Left lung (tissue), 10 donors: Measurements from ENCODE around the gene PPIAL4G. TPM values are rescaled to one million over a fixed set of nuclear protein-coding genes. Genes with fewer than 3 reads are reported as not detected.
A peak's percentile ranks its signal among the peaks of the same experiment; 100 is the strongest.
"Not testable (repeated sequence)": the region's sequence is repeated elsewhere in the genome, so short reads cannot be mapped to it uniquely, and the experiment has no call there.

Experiments
- ATAC-seq: fragments of 200-7000 bp; cut with Tn5 transposase; one replicate; pipeline ENCODE4 v1.9.1; 2020; ENCODE audit warnings: moderate library complexity
- DNase-seq, 4 donors: peaks; one replicate each; pipeline ENCODE4 v3.0.0-alpha.2; 2013 to 2020
- H3K27ac ChIP-seq, 2 donors: fragments of 200-600 bp; sonication (generic) in 1 of 2; one replicate each; pipeline versions ENCODE4 v1.5.0 to v1.8.0; 2020 to 2021
- H3K27me3 ChIP-seq, 2 donors: fragments of 200-600 bp; sonication (generic) in 1 of 2; one replicate each; pipeline versions ENCODE4 v1.5.0 to v1.8.0; 2020 to 2021
- H3K36me3 ChIP-seq, 2 donors: fragments of 200-600 bp; sonication (generic) in 1 of 2; one replicate each; pipeline versions ENCODE4 v1.5.0 to v1.8.0; 2020 to 2021
- H3K4me1 ChIP-seq, 2 donors: fragments of 200-600 bp; one replicate each; pipeline ENCODE4 v1.8.0; 2021
- H3K4me3 ChIP-seq, 2 donors: fragments of 200-600 bp; sonication (generic) in 1 of 2; one replicate each; pipeline versions ENCODE4 v1.5.0 to v1.8.0; 2020 to 2021; ENCODE audit warnings: mild to moderate bottlenecking in 1 of 2
- H3K9me3 ChIP-seq, 2 donors: fragments of 200-600 bp; sonication (generic) in 1 of 2; one replicate each; pipeline versions ENCODE4 v1.5.0 to v1.8.0; 2020 to 2021
- intact Hi-C, 2 donors: fragments of 100-400 bp; cut with DNase I; formaldehyde crosslinking; loops; one replicate each; pipeline versions ENCODE4 v1.11.2 to v1.14.2; 2022
- polyA plus RNA-seq, 6 donors: library from polyadenylated mRNA; unstranded; fragments of 120-200 nt; gene quantifications; one replicate each; pipeline ENCODE4 v1.2.1, GENCODE V29; 2013; ENCODE audit not compliant: insufficient read length in 6 of 6
- total RNA-seq, 2 donors: library from RNA; stranded (reverse); fragmentation: NEBNext Ultra II Directional; extraction: Animal tissue kit (Norgen Biotek cat#: 25700); gene quantifications; one replicate each; pipeline ENCODE4 v1.2.1, GENCODE V29; 2021
- TF ChIP-seq, protein P1 (sequence below), 2 donors: fragments of 200-600 bp; sonication (generic) in 1 of 2; IDR thresholded peaks; one replicate each; pipeline versions ENCODE4 v1.5.0 to v1.8.0; 2021; ENCODE audit warnings: antibody characterized with exemption in 2 of 2
- donor health status: DM: no; HTN: yes; CAD: no.
- donor health status: DM: no; HTN: no; CAD: no.

The PPIAL4G gene
- total and polyA plus RNA-seq, 8 donors: 0.10 to 0.24 (median 0.18) TPM; not detected in 1

DNA sequence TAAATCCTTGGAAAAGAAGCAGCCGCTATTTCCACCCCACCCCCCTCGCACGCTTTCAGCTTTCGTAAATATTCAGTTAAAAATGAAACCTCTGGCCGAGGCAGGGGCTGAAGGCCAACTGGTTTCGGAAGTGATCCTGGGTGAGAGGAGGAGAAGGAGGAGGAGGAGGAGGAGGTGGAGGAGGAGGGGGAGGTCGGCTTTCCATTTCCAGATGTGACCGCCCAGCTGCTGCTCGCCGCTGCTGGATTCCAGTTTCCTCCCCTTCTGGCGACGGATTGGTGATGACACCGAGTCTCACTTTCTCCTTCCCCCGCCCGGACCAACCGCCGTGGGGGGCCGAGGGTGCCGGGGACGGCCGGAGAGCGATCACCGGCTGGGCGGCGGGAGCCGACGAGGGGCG is 23.4 kb downstream of the PPIAL4G start:
- H3K27ac ChIP-seq, H3K36me3 ChIP-seq, H3K27me3 ChIP-seq, intact Hi-C loops, H3K4me1 ChIP-seq, DNase-seq, H3K9me3 ChIP-seq, ATAC-seq: not testable (repeated sequence)
- peak overlapping the region in 1 of 2 donors; percentile 60 for H3K4me3 ChIP-seq

DNA sequence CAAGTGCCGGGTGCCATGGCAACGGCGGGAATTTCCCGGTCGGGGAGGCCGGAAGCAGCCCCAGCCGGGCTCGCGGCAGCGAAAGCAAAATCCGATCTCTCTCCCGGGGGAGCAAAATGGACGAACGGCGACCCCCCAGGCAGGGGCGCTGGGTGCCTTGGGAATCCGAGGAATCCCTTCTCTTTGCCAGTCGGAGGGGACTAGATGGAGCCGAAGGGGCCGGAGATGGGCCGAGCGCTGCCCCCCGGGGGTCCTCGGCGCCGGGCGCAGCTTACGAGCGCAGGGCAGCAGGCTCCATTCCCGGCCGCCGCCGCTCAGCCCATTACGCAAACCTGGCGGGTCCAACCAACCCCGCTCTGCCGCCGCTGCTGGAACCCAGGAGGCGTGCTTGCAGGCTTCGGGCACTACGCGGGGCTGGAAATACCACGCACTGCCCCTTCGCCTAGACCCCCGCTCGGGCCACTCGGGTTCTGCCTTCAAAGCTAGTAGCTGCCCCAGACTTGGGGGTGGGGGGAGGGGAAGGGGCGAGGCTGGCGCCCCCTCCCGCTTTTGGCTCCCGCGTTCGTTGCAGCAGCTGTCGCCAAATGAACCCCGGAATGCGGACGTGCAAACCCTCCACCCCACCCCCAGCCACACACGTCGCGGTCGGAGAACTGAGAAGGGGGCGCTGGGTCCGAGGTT is 24.1 kb downstream of the PPIAL4G start:
- ATAC-seq, intact Hi-C loops, H3K9me3 ChIP-seq: not testable (repeated sequence)

DNA sequence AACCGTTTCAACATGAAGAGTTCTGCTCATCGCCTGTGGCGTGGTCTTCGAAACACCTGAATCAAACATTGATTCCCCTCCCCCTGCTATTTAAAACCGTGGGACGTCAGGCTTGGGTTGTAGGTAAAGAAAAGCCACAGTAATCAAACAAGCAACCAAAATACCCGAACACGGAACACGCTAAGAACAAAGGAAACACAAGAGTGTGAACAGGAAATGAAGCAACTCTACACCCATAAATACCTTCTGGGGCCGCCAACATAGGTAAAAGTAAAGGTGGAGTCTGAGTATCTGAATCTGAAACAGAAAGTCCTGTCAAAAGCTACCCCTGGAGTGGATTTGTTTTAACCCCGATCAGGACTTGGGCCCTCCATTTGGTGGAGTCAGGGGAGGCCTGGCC is 24.7 kb downstream of the PPIAL4G start:
- ATAC-seq, DNase-seq, H3K36me3 ChIP-seq, H3K4me1 ChIP-seq, H3K9me3 ChIP-seq, H3K27me3 ChIP-seq, intact Hi-C loops: not testable (repeated sequence)
- H3K4me3 ChIP-seq: peak overlapping the region; percentile 50 to 60
- peak overlapping the region; percentile 26 to 93 for H3K27ac ChIP-seq

More for the DNA sequence above, 24.1 kb downstream of the PPIAL4G start:
- Histone ChIP-seq H3K27ac (peak overlapping the region; percentile 82 to 93), H3K4me3 (peak overlapping the region; percentile 50 to 60)
- H3K27me3 ChIP-seq, H3K4me1 ChIP-seq, H3K36me3 ChIP-seq: not testable (repeated sequence)
- DNase-seq: peak; percentile 29 to 80 (median 52)

DNA sequence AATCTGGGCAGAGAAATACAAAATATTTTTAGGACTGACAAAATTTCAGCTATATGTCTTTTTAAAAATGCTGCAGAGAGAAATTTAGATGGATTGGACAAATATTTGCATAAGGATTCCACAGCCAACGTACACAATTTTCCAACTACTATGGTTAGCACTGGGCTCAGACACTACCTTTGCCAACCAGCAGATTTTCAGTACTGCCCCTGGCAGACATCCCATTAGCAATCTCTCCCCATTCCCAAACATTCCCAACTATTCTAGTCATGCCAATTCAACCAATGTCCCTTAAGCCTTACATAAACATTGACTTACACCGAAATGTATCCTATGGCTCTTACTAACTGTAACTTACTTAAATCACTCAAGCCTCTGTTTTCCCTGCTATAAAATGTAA is 30.3 kb downstream of the PPIAL4G start:
- H3K36me3 ChIP-seq, intact Hi-C loops, H3K27ac ChIP-seq, H3K27me3 ChIP-seq, ATAC-seq, H3K4me1 ChIP-seq, H3K4me3 ChIP-seq, DNase-seq, H3K9me3 ChIP-seq: not testable (repeated sequence)

DNA sequence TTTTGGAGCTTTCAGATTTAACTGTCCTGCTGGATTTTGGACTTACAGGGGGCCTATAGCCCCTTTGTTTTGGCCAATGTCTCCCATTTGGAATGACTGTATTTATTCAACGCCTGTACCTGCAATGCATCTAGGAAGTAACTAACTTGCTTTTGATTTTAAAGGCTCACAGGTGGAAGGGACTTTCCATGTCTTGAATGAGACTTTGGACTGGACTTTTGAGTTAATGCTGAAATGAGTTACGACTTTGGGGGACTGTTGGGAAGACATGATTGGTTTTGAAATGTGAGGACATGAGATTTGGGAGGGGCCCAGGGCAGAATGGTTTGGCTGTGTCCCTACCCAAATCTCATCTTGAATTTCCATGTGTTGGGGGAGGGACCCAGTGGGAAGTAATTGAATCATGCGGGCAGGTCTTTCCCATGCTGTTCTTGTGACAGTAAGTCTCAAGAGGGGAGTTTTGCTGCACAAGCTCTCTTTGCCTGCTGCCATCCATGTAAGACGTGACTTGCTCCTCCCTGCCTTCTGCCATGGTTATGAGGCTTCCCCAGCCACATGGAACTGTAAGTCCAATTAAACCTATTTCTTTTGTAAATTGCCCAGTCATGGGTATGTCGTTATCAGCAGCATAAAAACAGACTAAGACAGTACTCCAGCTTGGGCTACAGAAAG is 43.3 kb downstream of the PPIAL4G start:
- H3K27me3 ChIP-seq, H3K27ac ChIP-seq, H3K9me3 ChIP-seq, intact Hi-C loops, DNase-seq, H3K4me1 ChIP-seq, H3K4me3 ChIP-seq, H3K36me3 ChIP-seq, ATAC-seq: not testable (repeated sequence)

DNA sequence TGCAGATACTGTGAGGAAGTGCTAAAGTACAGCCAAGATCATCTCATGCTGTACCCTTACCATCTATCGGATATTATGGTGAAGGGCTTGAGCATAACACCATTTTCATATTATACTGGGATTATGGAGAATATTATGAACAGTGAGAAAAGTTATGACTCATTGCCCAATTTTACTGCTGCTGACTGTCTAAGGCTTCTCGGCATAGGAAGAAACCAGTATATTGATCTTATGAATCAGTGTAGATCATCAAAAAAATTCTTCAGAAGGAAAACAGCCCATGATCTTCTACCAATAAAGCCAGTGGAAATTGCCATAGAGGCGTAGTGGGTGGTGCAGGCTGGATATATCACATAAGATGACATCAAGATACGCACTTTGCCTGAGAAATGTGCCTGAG is 47.7 kb downstream of the PPIAL4G start:
- DNase-seq (no peak), ATAC-seq (no peak)
- H3K9me3 ChIP-seq: no peaks in the 10 kb centered on the region
- intact Hi-C loops: no loop called here
- H3K27me3 ChIP-seq: no peaks in the 10 kb centered on the region
- H3K36me3 ChIP-seq: peaks cover 0 to 7% of the 10 kb centered on the region in 2 donors
- no peak overlapping the region for H3K4me3 ChIP-seq
- TF ChIP-seq, protein P1, sequence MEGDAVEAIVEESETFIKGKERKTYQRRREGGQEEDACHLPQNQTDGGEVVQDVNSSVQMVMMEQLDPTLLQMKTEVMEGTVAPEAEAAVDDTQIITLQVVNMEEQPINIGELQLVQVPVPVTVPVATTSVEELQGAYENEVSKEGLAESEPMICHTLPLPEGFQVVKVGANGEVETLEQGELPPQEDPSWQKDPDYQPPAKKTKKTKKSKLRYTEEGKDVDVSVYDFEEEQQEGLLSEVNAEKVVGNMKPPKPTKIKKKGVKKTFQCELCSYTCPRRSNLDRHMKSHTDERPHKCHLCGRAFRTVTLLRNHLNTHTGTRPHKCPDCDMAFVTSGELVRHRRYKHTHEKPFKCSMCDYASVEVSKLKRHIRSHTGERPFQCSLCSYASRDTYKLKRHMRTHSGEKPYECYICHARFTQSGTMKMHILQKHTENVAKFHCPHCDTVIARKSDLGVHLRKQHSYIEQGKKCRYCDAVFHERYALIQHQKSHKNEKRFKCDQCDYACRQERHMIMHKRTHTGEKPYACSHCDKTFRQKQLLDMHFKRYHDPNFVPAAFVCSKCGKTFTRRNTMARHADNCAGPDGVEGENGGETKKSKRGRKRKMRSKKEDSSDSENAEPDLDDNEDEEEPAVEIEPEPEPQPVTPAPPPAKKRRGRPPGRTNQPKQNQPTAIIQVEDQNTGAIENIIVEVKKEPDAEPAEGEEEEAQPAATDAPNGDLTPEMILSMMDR (IDR thresholded peaks at IDR 0.05): no peak
- H3K4me1 ChIP-seq: peaks cover 0 to 3% of the 10 kb centered on the region in 2 donors
- no peak overlapping the region for H3K27ac ChIP-seq

DNA sequence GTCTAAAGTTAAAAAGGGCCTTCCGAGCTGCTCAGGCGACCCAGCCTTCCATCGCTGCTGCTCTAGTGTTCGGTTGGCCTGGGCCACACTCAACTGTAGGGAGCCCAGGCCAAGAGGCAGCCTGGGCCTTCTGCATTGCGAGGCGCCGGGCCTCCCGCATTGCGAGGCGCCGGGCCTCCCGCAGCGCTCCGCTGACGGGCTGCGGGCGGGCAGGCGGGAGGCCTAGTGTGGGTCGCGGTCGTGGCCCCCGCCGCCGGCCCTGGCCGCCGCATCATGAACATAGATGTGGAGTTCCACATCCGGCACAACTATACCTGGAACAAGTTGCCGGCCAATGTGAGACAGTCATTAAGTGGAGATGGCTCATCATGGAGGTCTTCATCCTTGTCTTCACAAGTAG is 48.3 kb downstream of the PPIAL4G start:
- Histone ChIP-seq H3K9me3 (no peaks in the 10 kb centered on the region), H3K4me3 (no peak overlapping the region), H3K36me3 (peaks cover 0 to 7% of the 10 kb centered on the region in 2 donors), H3K4me1 (peaks cover 0 to 3% of the 10 kb centered on the region in 2 donors), H3K27me3 (no peaks in the 10 kb centered on the region), H3K27ac (no peak overlapping the region)
- intact Hi-C loops: no loop called here
- ATAC-seq (no peak), DNase-seq (peak in 1 of 4 donors; percentile 54)
- TF ChIP-seq, protein P1 (IDR thresholded peaks at IDR 0.05): no peak

DNA sequence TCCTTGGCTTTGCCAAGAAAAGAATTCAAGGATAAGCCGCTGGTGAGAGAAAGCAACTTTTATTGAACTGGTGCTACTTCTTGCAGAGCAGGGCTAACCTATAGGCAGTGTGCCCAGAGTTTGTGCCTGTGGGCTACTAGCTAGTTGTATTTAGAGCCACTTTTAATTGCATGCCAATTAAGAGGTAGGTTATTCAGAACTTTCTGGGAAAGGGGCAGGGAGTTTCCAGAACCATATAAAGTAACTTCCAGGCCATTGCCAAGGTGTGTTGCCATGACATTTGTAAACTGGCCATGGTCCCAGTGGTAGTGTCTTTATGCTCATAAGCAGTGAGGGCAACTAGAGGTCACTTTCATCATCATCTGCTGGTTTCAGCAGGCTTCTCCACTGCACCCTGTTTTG is 50.2 kb downstream of the PPIAL4G start:
- H3K4me1 ChIP-seq, DNase-seq, H3K27me3 ChIP-seq, intact Hi-C loops, H3K4me3 ChIP-seq, H3K27ac ChIP-seq, H3K9me3 ChIP-seq: not testable (repeated sequence)
- ATAC-seq: peak; percentile 41
- peaks cover 0 to 11% of the 10 kb centered on the region in 2 donors for H3K36me3 ChIP-seq

Other genes with a start within 250 kb of the PPIAL4G start
- gene NBPF14, start 112.7 kb upstream of the PPIAL4G start, total RNA-seq: 10 to 100 TPM; 16.8 to 18.5 TPM
- gene NBPF14, start 112.7 kb upstream of the PPIAL4G start, polyA plus RNA-seq: 10 to 100 TPM; 18.8 to 21.6 (median 19.6) TPM